NCI-H526 treated with DMSO at 0.1 percent for 48 hours (cell line): ENCODE measurements around the gene SRSF4.
"Not testable (repeated sequence)": the region's sequence is repeated elsewhere in the genome, so short reads cannot be mapped to it uniquely, and the experiment has no call there.

ENCODE experiments used
- DNase-seq: peaks from one replicate; lab custom pipeline; 2025; lab: John Stamatoyannopoulos, UW

The SRSF4 gene

DNA sequence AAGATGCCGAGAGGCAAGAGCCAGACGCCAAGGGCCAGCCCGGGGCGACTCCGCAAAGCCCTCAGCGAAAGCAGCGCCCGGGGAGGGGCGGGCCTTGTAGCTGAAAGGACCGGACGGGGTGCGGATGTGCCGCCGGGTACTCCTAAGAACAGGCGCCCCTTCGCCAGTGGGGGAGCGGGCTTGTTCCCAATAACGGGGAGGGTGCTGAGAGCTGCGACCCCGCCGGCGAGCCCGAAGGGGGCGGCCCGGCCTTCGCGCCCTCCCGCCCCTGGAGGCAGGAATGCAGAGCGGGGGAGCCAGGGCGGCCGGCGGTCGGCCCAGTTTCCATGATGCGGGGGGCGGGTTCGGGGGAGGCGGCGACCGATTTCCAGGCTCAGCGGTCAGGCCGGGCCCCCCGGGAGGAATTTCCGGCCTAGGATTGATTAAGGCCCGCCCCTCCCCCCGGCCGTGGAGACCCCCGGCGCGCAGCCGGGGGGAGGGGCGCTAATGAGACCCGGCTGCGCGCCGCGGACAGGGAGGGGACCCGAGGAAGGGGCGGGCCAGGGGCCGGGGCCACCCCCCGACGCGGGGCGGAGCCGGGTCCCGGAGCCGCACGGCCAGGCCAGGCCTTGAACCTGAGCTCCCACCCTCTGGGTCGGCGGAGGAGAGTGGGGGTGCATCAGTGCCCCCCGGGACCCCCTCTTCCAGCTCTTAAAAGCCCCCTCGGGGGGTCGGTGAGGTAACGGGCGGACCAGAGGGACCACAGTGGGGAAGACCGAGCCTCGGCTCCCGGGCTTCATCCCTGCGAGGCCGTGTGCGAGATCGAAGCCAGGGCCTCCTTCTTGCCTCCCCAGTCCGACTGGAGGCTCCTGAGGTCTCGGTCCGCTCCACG is 57.1 kb downstream of the SRSF4 start:
- no peak for DNase-seq

DNA sequence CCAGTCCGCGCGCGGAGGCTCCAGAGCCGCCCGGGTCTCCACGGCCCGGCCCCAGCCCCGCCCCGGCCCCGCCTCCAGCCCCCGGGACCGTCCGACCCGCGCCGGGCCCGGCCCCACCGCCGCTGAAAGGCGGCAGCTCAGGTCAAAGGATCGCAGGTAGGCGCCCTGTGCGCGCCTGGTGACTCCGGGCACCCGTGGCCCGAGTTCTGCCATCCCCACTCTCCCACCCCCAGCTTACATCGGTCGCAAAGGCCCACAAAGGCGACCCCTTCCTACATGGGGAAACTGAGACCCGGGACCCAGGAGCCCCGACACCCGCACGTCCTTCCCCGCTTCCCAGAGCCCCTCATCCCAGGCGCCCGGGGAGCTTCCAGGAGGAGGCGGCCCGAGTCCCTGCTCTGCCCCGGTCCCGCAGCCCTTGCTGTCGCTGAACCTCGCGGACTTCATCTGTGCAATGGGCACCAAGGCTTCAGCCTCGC is 57.8 kb downstream of the SRSF4 start, which contains the start of gene TMEM200B:
Gene TMEM200B (minus strand): TSS at position 17 of the 479 bp plus-strand sequence. CDS start 2,075 bp downstream, outside the sequence.
- no peak for DNase-seq

DNA sequence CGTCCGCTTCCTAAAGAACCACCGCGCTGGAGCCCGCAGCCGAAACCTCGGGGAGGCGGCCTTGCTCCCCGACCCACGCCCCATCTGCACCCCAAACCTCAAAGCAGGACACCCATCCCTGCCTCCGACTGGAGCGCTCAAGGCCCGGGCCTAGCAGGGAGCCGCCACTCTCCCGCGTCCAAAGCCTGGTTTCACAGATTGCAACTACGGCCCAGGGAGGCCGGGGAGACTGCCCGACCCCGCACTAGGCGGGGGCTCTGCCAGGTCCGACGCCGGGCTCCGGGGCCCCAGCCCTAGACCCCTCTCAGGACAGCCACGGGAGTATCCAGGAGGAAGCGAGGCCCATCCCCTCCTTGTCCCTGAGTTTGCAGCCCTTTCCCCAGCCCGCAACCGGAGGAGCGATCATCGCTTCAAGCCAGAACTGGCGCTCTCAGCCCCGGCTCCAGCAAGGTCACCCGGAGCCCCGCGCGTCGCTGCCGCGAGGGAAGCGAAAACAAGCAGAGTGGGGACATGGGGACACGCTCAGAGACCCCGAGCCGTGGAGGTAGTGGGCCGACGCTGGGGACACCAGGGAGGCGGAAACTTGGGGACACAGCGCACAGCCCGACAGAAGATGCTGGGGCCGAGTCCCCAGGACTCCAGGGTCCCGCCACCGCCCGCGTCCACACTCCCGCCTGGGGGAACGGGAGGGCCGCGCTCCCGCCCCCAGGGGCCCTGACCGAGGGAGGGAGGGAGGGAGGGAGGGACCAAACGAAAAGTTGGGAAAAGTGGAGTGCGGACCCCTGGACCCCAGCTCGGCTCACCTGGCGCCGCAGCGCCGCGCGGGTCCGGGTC is 58.4 kb downstream of the SRSF4 start:
- DNase-seq = no peak

DNA sequence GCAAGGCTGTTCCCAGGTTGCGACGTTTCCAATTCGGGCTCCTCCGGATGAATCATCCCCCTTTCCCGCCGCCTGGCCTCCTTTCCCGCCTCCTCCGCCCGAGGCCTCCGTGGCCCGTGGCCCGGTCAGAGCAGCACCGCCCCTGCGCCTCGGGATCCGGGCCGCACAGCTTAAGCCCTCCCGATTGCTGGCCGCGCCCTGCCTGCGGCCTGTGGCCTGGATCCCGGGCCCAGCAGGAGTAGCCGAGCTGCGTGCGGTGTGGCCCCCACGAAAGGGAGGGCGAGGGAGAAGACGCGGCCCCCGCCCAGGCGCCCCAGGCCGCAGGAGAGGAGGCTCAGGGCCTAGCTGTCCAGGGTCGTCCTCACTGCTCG is 59.0 kb downstream of the SRSF4 start:
- DNase-seq = no peak

DNA sequence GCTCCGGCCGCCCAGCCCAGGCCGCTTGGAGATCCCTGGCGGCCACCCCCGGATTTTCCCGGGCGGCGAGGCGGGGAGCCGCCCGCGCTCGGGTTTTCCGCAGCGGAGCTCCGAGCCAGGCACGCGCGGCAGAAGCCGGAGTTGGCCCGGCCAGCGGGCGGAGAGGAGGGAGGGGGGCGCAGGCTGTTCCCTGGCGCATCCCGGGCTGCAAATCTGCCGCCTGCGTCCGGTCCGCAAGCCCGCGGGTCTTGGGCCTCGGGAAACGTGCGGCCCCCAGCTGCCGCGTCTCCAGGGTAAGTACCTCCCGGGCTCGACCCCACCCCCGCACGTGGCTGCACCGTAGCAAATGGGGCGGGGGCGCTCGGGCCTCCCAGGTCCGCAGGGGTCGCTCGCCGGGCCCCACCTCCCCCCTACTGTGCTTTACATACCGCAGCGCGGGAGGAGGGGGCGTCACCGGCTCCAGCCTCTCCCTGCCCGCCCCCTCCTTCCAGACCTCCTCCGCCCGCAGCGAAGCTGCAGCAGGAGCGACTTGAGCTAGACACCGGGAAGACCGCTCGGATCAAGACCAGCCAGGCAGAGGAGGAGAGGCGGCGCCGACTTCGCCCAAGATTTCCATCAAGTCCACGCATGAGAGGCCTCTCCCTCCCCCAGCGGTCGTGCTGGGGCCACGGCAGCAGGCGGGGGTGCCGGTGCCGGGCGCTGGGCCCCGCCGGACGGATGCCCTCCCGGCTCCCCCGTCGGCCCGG is 59.6 kb downstream of the SRSF4 start:
- DNase-seq = no peak

DNA sequence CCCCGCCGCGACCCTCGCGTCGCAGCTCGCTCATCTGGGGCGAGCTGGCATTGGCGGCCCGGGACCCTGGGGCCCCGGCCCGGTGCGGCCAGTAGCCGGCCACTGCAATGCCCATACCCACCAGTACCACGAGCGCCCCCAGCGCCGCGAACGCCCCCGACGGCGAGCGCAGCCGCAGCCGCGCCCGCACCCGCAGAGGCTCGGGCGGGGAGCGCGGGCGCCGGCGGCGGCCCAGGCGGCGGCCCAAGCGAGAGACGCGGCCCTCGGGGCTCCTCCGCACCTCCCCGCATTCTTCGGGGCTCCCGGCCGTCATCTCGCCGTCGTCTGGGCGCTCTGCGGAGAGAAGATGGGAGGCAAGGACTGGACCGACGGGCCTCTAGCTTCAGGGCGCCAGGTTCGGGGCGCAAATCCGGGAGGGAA is 60.2 kb downstream of the SRSF4 start:
- no peak for DNase-seq

DNA sequence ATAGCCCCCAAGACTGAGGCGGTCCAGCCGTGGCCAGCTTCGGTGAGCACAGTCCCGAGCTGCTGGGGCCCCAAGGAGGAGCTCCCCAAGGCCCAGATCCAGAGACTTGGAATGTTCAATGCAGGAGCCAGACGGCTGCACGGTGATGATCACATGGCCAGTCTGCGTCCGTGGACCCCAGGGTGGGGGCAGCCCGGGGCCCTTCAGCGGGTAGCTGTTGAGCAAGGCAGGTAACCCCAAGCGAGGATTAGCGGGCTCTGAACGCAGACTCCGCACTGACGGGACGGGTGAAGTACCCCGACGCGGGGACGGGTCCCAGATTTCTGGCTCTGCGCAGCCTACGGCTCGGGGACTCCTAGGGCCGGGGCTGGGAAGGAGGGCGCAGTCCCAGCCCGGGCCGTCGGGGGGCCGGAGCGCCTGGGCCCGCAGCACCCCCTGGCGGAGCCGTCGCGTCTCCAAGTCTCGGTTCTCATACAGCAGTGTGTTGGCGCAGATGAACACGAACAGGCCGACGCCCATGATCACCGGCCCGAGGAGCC is 60.7 kb downstream of the SRSF4 start:
- no peak for DNase-seq

DNA sequence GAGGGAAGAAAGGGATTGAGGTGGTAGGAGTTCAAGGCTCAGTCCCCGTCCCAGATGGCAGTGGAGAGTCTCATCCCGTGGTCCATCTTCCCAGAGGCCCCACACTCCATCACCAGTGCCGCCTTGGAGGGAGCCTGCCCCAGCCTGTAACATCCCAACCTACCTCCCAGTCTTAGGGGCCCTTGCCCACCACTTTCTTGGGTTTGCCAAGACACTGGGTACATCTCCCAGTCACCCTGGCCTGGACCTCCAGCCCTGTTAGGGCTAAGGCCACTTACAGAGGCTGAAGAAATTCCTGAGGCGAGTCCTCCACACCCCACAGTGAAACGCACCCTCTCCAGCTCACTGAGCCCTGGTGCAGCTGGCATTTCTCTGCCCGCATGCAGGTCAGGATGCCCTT is 61.3 kb downstream of the SRSF4 start:
- DNase-seq = no peak

DNA sequence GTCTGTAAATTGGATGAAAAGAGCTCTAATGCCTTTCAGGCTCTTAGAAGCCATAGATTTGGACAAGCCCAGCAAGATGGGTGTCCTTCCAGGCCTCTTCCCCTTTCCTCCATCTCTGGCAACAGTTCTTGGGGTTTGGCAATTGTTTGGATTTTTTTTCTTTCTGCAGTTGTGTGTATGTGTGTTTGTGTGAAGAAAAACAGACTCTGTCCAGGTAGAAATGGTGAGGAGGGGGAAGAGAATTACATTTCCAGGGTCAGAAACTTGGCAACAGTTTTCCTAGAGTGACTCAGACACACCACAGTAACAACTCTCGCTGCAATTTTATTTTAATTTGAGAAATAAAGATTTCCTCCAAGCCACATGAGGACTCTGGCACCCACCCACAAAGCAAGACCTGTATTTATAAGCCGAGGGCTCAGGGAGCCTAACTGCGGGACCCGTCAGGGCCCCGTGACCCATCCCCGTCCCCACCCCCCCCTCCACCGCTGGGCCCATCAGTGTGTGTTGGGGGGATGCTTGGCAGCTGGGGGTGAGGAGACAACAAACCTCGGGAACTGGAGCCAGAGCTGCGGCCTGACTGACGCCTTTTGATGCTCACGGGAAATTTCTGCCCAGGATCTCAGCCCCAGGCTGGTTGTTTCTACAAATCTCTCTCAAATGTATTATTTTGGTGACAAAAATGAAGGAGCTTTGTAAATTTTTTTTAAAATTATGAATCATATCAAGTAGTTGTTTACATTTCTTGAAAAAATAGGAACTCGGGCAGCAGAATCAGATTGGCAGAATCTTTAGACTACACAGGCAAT is 62.4 kb downstream of the SRSF4 start:
- no peak for DNase-seq

DNA sequence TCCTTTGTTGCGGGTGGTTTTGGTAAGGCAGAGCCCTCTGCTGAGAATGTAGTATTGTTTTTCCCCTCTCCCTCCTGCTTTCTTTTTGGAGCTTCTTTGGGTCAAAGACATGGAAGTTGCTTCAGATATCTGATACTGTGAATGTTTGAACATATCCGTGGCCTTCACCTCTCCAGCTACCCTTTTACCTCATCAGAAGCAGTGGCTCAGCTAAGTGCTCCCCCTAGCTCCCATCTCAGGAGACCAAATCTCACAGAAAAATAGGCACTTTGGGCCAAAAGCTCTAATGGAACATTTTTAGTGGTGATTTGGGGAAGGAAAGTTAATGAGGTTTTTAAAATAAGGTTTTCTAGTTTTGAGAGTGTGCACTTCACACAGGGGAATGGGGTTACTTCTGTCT is 64.3 kb downstream of the SRSF4 start:
- DNase-seq = no peak

DNA sequence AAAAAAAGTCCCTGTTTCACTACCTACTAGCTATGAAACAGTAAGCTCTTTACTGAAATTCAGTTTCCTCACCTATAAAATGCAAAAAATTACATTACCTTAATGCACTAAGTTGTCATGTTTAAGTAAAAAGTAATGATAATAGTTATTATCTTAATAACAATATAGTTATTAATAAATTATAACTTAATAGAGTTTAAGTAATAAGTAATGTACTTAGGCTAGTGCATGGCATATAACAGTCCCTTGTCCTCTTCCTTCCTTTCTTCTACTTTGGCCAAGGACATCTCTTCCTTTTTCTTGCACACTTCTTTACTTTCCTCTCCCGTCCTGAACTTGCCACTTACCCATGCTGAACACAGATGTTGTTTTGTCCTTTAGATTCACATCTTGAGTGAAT is 67.0 kb downstream of the SRSF4 start:
- no peak for DNase-seq

DNA sequence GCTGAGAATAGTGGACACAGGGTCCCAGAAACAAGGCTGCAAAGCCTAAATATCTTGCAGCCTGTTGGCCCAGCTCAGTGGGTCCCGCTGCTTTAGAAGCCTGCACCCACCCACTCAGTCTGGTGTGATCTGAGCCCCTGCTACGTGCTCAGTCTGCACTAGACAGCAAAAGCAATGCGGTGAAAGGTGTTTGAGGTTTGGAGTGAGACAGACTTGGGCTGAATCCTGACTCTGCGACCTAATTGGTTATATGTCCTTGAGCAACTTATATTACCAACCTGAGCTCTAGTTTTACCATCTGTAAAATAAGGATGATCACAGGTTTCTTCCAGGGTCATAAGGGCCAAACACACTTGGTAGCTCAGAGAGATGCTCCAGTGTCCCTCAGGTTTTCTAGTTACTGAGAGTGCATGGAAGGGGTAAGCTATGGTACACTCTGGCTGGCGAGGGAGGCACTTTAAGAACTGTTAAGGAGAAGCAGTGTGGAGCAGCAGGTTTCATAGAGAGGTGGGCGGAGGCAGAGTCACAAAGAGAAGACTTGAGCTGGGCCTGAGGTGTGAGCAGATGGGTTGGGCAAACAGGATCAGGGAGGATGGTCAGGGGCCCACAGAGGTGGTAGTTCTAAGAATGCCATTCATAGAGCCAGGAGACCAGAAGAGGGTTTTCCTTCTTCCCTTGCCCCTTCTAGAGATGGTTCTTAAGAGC is 68.1 kb downstream of the SRSF4 start:
- no peak for DNase-seq

DNA sequence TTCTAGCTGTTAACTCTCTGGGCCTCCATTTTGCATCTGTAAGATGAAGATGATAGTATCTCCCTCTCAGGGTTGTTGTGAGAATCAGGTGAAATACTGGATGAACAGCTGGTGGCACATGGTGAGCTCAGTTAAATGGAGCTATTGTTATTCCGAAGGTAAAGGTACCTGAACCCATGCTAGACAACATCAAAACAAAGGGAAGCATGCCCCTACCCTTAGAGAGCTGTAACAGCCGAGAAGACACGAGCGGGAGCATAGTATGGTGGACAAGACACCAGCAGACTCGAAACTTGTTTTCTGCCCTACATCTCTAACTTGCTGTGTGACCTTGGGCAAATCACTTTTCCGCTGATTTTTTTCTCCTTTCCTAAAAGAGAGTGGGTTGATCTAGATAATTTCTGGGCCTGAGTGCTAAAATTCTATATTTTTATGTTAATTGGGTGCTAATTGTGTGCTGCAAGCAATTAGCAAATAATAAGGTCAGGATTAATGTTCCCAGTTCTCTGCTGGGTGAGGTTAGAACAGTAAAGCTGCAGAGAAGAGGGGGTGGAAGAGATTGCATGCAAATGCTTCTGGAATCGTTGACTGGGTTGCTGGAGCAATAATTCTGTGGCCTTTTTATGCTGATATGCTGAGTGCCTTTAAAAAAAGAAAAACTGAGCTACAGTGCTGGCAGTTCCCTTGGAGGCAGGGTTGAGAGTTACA is 68.8 kb downstream of the SRSF4 start:
- no peak for DNase-seq

DNA sequence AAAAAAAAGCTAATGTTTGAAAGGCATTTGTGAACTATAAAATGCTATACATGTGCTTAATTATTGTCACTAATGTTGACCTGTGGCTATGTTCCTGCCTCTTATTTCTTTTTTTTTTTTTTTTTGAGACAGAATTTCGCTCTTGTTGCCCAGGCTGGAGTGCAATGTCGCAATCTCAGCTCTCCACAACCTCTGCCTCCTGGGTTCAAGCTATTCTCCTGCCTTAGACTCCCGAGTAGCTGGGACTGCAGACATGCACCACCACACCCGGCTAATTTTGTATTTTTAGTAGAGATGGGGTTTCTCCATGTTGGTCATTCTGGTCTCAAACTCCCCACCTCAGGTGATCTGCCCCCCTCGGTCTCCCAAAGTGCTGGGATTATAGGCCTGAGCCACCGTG is 73.7 kb downstream of the SRSF4 start:
- DNase-seq = not testable (repeated sequence)

DNA sequence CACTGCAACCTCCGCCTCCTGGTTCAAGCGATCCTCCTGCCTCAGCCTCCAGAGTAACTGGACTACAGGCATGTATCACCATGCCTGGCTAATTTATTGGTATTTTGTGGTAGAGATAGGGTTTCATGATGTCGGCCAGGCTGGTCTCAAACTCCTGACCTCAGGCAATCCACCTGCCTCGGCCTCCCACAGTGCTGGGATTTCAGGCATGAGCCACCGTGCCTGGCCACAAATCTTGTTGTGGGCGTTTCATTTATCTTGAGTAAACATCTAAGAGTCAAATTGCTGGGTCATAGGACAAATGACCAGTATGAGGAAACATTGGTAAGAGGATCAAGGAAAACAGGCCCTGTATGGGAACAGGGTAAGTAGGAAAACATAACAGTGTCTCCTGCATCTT is 75.9 kb downstream of the SRSF4 start:
- no peak for DNase-seq

DNA sequence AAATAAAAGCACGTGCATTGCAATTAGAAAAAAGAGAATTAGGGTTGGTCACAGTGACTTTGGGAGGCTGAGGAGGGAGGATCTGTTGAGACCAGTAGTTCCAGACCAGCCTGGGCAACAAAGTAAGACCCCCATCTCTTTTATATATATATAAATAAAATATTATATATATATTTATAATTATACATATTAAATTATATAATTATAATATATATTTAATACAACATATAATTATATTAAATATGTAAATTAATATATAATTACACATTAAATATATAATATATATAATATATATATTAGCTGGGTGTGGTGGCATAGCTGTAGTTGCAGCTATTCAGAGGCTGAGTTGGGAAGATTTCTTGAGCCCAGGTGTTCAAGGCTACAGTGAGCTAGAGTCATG is 81.2 kb downstream of the SRSF4 start:
- no peak for DNase-seq

DNA sequence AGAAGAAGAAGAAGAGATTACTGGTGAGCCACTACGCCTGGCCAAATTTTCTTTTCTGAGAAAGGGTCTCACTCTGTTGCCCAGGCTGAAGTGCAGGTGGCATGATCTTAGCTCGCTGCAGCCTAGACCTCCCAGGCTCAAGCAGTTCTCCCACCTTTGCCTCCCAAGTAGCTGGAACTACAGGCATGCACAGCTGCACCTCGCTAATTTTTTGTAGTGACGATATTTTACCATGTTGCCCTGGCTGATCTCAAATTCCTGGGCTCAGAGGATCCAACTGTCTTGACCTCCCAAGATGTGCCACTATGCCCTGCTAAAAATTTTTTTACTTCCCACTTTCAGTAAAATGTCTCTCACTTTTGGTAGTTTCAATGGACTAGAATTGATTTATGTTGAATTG is 82.4 kb downstream of the SRSF4 start:
- no peak for DNase-seq
